Measurements from ENCODE around the gene DDAH1.

The DDAH1 gene

GRCh38 chr1:85361606-85362296, 103.2 kb downstream of the DDAH1 start:
- TF ChIP-seq, protein P1, sequence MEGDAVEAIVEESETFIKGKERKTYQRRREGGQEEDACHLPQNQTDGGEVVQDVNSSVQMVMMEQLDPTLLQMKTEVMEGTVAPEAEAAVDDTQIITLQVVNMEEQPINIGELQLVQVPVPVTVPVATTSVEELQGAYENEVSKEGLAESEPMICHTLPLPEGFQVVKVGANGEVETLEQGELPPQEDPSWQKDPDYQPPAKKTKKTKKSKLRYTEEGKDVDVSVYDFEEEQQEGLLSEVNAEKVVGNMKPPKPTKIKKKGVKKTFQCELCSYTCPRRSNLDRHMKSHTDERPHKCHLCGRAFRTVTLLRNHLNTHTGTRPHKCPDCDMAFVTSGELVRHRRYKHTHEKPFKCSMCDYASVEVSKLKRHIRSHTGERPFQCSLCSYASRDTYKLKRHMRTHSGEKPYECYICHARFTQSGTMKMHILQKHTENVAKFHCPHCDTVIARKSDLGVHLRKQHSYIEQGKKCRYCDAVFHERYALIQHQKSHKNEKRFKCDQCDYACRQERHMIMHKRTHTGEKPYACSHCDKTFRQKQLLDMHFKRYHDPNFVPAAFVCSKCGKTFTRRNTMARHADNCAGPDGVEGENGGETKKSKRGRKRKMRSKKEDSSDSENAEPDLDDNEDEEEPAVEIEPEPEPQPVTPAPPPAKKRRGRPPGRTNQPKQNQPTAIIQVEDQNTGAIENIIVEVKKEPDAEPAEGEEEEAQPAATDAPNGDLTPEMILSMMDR (IDR thresholded peaks at IDR 0.05; ENCODE audit: insufficient read depth, missing control alignments) = no peak
- FAIRE-seq (no peak), DNase-seq (ENCODE audit: insufficient read length, low spot score) (no peak)

DNA sequence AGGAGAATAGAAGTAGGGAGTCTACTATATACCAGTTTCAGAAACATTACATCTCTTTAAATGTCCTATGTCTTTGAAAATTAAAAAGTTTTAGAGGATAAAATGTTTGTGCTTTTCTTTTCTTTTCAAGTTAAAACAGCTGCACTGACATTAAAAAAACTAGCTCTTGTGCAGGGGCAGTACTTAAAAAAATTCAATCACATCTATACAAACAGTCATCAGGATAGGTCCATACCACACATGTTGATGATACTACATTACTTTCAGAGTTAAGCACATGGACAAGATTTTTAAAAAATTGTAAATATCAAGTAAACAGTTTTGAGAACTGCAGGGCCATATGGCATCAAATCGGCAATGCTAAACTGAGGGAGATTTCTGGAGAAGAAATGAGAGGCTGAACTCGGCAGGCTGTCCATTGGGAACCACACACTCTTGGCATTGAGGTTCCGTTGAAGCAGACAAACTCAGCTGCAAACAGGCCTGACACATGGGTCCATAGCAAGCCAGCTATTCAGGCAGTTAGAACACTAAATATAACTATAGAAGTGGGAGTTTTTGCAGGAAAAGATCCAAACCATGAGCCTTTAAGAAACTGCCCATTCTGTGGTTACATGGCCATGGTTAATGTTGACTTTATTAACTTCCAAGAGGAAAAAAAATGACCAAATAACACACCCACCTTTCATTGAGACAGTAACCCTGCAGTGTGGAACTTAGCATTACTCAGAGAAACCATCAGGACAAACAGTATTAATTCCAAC, 104.0 kb downstream of the DDAH1 start:
- DNase-seq (ENCODE audit: insufficient read length, low spot score) = no peak
- FAIRE-seq = no peak
- TF ChIP-seq, protein P1 (IDR thresholded peaks at IDR 0.05; ENCODE audit: insufficient read depth, missing control alignments) = no peak

GRCh38 chr1:85359874-85360721, 104.9 kb downstream of the DDAH1 start:
- no peak for FAIRE-seq
- TF ChIP-seq, protein P1 (IDR thresholded peaks at IDR 0.05; ENCODE audit: insufficient read depth, missing control alignments) = no peak
- no peak for DNase-seq (ENCODE audit: insufficient read length, low spot score)

- peak; percentile 6 for FAIRE-seq
- DNase-seq (ENCODE audit: insufficient read length, low spot score) = no peak
- TF ChIP-seq, protein P1 (IDR thresholded peaks at IDR 0.05; ENCODE audit: insufficient read depth, missing control alignments) = no peak
Measured at GRCh38 chr1:85358702-85359438, 106.1 kb downstream of the DDAH1 start.

DNA sequence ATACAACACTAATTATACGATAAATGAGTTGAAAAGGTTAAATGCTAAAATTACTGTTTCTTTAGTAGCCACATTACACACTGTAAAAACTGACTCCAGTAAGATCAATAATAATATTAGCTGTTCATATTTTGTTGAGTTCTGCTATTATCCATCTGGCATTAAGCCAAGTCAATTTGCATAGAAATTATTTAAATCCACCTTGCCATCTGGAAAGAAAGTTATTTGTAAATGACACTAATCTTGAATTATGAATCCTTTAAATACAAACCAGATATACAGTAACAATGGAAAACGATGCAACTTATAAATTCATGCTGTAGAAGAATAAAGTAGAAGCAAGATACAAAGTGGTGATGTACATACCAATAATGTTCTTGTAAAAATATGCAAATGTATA, 107.1 kb downstream of the DDAH1 start:
- DNase-seq (ENCODE audit: insufficient read length, low spot score) (no peak), FAIRE-seq (peak; percentile 67)
- TF ChIP-seq, protein P1 (IDR thresholded peaks at IDR 0.05; ENCODE audit: insufficient read depth, missing control alignments) = no peak

- TF ChIP-seq, protein P1 (IDR thresholded peaks at IDR 0.05; ENCODE audit: insufficient read depth, missing control alignments) = no peak
- DNase-seq (ENCODE audit: insufficient read length, low spot score) = no peak
- no peak for FAIRE-seq
Measured at GRCh38 chr1:85356130-85356529, 108.8 kb downstream of the DDAH1 start.

Measured in D721Med (cell line).